Astrocyte of the cerebellum (primary cell): ENCODE results near the gene SCLT1.

Source experiments
- DNase-seq: peaks from one replicate; pipeline ENCODE4 v3.0.0-alpha.2; 2011; ENCODE audit warnings: low read depth
- H3K4me3 ChIP-seq: 2 replicates; pipeline ENCODE4 v1.5.1; 2011; ENCODE audit warnings: mild to moderate bottlenecking, low read depth, low read length, moderate library complexity
- in situ Hi-C: cut with HindIII; loops from 2 replicates; pipeline ENCODE4 v1.10.0; 2017; ENCODE audit warnings: low sequenced_read_pairs
- TF ChIP-seq, protein P1 (sequence below): IDR thresholded peaks from 2 replicates; pipeline ENCODE4 v1.5.1; 2012; ENCODE audit warnings: low read length, low read depth, moderate library complexity, mild to moderate bottlenecking; ENCODE audit errors: missing control alignments

Gene SCLT1

DNA sequence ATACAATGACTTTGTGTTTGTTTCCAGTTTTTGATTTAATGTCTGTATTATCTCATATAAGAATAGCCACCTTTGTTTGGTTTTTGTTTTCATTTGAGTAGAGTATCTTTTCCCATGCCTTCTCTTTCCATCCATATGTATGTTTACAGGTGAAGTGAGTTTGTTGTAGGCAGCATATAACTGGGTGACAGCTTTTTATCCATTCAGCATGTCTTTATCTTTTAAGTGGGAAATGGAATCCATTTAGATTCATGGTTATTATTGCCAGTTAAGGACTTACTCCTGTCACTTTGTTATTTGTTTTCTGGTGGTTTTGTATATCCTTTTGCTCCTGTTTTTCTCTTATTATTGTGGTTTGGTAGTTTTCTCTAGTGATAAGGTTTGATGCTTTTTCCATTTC lies 34.3 kb downstream of the SCLT1 start:
- no peak for DNase-seq
- in situ Hi-C loops, result no loop called here
- no peak overlapping the region for H3K4me3 ChIP-seq
- TF ChIP-seq, protein P1, sequence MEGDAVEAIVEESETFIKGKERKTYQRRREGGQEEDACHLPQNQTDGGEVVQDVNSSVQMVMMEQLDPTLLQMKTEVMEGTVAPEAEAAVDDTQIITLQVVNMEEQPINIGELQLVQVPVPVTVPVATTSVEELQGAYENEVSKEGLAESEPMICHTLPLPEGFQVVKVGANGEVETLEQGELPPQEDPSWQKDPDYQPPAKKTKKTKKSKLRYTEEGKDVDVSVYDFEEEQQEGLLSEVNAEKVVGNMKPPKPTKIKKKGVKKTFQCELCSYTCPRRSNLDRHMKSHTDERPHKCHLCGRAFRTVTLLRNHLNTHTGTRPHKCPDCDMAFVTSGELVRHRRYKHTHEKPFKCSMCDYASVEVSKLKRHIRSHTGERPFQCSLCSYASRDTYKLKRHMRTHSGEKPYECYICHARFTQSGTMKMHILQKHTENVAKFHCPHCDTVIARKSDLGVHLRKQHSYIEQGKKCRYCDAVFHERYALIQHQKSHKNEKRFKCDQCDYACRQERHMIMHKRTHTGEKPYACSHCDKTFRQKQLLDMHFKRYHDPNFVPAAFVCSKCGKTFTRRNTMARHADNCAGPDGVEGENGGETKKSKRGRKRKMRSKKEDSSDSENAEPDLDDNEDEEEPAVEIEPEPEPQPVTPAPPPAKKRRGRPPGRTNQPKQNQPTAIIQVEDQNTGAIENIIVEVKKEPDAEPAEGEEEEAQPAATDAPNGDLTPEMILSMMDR, result no peak

- in situ Hi-C loops, result no loop called here
- H3K4me3 ChIP-seq, result no peak overlapping the region
- TF ChIP-seq, protein P1, result no peak
- DNase-seq, result no peak
These were observed 47.0 kb downstream of the SCLT1 start for GRCh38 chr4:129046055-129046959.

- no peak overlapping the region for H3K4me3 ChIP-seq
- TF ChIP-seq, protein P1, result peak; percentile 36
- in situ Hi-C loops, result no loop called here
- DNase-seq, result peak; percentile 23
These were observed 49.8 kb downstream of the SCLT1 start for GRCh38 chr4:129043523-129043922.

DNA sequence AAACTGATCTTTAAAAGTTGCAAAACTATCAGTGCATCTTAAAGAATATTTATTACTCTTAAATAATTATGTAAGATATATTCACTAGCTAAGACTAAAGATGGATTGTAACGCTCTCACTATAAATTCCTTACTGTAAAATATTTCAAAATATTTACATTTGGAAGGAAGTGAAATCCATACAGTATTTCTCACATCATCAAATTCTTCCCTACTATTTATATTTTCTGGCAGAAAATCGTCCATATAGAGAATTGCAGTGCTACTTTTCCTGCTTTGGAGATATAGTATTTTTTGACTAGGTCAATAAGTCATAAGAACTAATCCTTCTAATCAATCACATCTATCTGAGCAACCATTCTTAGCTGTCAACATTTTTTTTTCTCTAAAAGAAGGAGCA lies 52.9 kb downstream of the SCLT1 start:
- TF ChIP-seq, protein P1, result no peak
- in situ Hi-C loops, result no loop called here
- H3K4me3 ChIP-seq, result no peak overlapping the region
- no peak for DNase-seq

GRCh38 chr4:129037093-129037492 lies 56.2 kb downstream of the SCLT1 start:
- H3K4me3 ChIP-seq, result no peak overlapping the region
- in situ Hi-C loops, result no loop called here
- TF ChIP-seq, protein P1, result no peak
- DNase-seq, result no peak

GRCh38 chr4:129014566-129015509 lies 78.5 kb downstream of the SCLT1 start:
- TF ChIP-seq, protein P1, result no peak
- H3K4me3 ChIP-seq, result no peak overlapping the region
- DNase-seq, result no peak
- in situ Hi-C loops, result no loop called here
